ENCODE results near the gene POU5F1.

DNA sequence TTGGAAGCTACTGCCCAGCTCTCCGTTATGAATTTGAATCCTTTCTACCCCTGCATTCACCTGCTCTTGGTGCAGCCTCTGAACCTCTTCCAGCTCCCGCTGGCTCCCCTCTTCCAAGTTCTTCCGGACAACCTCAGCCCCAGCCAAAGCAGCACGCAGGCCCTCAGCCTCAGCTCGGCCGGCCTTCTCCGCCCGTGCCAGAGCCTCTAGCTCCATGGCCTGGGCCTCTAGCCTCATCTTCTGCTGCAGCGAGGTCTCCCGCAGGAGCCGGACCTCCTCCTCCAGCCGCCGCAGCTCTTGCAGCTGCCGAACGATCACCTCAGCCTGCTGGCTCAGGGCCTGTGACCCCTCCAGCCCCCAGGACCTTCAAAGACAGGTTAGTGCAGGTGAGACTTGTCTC is 16.0 kb downstream of the POU5F1 start:
- TF ChIP-seq, protein P1, sequence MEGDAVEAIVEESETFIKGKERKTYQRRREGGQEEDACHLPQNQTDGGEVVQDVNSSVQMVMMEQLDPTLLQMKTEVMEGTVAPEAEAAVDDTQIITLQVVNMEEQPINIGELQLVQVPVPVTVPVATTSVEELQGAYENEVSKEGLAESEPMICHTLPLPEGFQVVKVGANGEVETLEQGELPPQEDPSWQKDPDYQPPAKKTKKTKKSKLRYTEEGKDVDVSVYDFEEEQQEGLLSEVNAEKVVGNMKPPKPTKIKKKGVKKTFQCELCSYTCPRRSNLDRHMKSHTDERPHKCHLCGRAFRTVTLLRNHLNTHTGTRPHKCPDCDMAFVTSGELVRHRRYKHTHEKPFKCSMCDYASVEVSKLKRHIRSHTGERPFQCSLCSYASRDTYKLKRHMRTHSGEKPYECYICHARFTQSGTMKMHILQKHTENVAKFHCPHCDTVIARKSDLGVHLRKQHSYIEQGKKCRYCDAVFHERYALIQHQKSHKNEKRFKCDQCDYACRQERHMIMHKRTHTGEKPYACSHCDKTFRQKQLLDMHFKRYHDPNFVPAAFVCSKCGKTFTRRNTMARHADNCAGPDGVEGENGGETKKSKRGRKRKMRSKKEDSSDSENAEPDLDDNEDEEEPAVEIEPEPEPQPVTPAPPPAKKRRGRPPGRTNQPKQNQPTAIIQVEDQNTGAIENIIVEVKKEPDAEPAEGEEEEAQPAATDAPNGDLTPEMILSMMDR (conservative IDR thresholded peaks at IDR 0.05 in 1 of 2, IDR thresholded peaks at IDR 0.05 in 1 of 2; ENCODE audit: low read depth in 1 of 2, low read length in 2 of 2): no peak
- TF ChIP-seq EZH2 (IDR thresholded peaks at IDR 0.05; ENCODE audit: low read length, missing control alignments): no peak

Data from fibroblast of lung (primary cell).